Panc1 (cell line): ENCODE data around the gene SEMA4F. TPM values are rescaled to one million over a fixed set of nuclear protein-coding genes. Genes with fewer than 3 reads are reported as not detected.

Experiments
- ATAC-seq: fragments of 200-7000 bp; cut with Tn5 transposase; 2 replicates; pipeline ENCODE4 v1.9.1; 2020; ENCODE audit warnings: mild to moderate bottlenecking, moderate library complexity
- BruUV-seq: library from RNA; stranded (reverse); fragments of 400-500 nt; replicated peaks from 2 replicates; lab custom pipeline; 2021; lab: Mats Ljungman, UMichigan
- CTCF ChIA-PET: fragments of 300-600 bp; sonication (Branson Sonifier 250); formaldehyde crosslinking; loops from one replicate; lab custom pipeline; 2022; ENCODE audit warnings: antibody characterized with exemption; lab: Charles Lee
- POLR2A ChIA-PET: fragments of 300-600 bp; sonication (Branson Sonifier 250); formaldehyde crosslinking; loops from one replicate; lab custom pipeline; 2022; ENCODE audit warnings: antibody characterized with exemption; lab: Charles Lee
- DNase-seq: peaks from one replicate; pipeline ENCODE4 v3.0.0-alpha.2; 2010; ENCODE audit warnings: low read depth, low spot score
- H3K27ac ChIP-seq: 2 replicates; pipeline ENCODE4 v1.5.1; 2011; ENCODE audit warnings: mild to moderate bottlenecking, low read length, inconsistent platforms
- H3K27me3 ChIP-seq: fragments of 200-500 bp; sonication (Bioruptor generic); 2 replicates; pipeline ENCODE4 v1.6.0; 2014; ENCODE audit warnings: low read length, inconsistent platforms; ENCODE audit not compliant: control insufficient read depth, insufficient read depth
- H3K36me3 ChIP-seq: fragments of 200-500 bp; sonication (Bioruptor generic); 2 replicates; pipeline ENCODE4 v1.5.1; 2014; ENCODE audit warnings: inconsistent platforms, mild to moderate bottlenecking, low read length, moderate library complexity; ENCODE audit not compliant: control insufficient read depth, insufficient read depth
- H3K4me1 ChIP-seq: 2 replicates; pipeline ENCODE4 v1.5.1; 2011; ENCODE audit warnings: inconsistent platforms, mild to moderate bottlenecking, low read length, moderate library complexity; ENCODE audit not compliant: control insufficient read depth, insufficient read depth
- H3K4me3 ChIP-seq, 2 experiments: 2 replicates each; pipeline ENCODE4 v1.5.1; 2011 to 2012; ENCODE audit warnings: low read depth in 2 of 2, low read length in 2 of 2, mild to moderate bottlenecking in 2 of 2, inconsistent platforms in 1 of 2, moderate library complexity in 1 of 2
- H3K9me3 ChIP-seq: fragments of 200-500 bp; sonication (Bioruptor generic); 2 replicates; pipeline ENCODE4 v1.5.1; 2014; ENCODE audit warnings: low read depth, mild to moderate bottlenecking, inconsistent platforms, low read length, moderate library complexity; ENCODE audit not compliant: control insufficient read depth, insufficient read depth
- CTCF ChIP-seq: fragments of 450-650 bp; IDR thresholded peaks from 2 replicates; pipeline ENCODE4 v1.5.1; 2017; ENCODE audit warnings: mild to moderate bottlenecking
- POLR2AphosphoS5 ChIP-seq: IDR thresholded peaks from 2 replicates; pipeline ENCODE4 v1.6.1; 2012; ENCODE audit warnings: mild to moderate bottlenecking, low read depth, low read length, moderate library complexity
- REST ChIP-seq, 2 experiments: IDR thresholded peaks; 2 replicates each; pipeline ENCODE4 v1.6.1; 2011 to 2012; ENCODE audit warnings: low read depth in 2 of 2, control low read depth in 1 of 2, low read length in 1 of 2, mild to moderate bottlenecking in 1 of 2, moderate library complexity in 1 of 2; ENCODE audit not compliant: insufficient read depth in 1 of 2
- SIN3A ChIP-seq: IDR thresholded peaks from 2 replicates; pipeline ENCODE4 v1.6.1; 2012; ENCODE audit warnings: low read depth, mild to moderate bottlenecking, low read length, moderate library complexity, borderline replicate concordance; ENCODE audit not compliant: insufficient read depth
- TCF7L2 ChIP-seq: IDR thresholded peaks from 2 replicates; pipeline ENCODE4 v1.6.1; 2011; ENCODE audit warnings: mild to moderate bottlenecking, low read depth, low read length, inconsistent platforms
- in situ Hi-C: cut with HindIII; loops from 2 replicates; pipeline ENCODE4 v1.10.0; 2016; ENCODE audit warnings: low sequenced_read_pairs, low pct_unique_long_range_greater_than_20kb
- intact Hi-C: fragments of 100-400 bp; cut with micrococcal nuclease; formaldehyde crosslinking; loops from one replicate; pipeline ENCODE4 v1.10.0; 2022; ENCODE audit not compliant: unreplicated experiment
- total RNA-seq: library from RNA; stranded (reverse); gene quantifications from one replicate; pipeline ENCODE4 v1.2.1, GENCODE V29; 2021; ENCODE audit not compliant: unreplicated experiment

SEMA4F gene
- total RNA-seq, 1 experiment from 2014 or later, result 13.3 TPM

- intact Hi-C loops (no loop called here), in situ Hi-C loops (no loop called here)
- H3K4me1 ChIP-seq, result no peaks in the 10 kb centered on the region
- ChIA-PET POLR2A (no interaction called here), CTCF (interaction anchor here (0.6 kb wide), 1 partner anchor 47 kb away, joined by 3 read pairs; no protein-coding TSS in a partner anchor)
- no peak for DNase-seq
- H3K36me3 ChIP-seq, result no peaks in the 10 kb centered on the region
- TF ChIP-seq TCF7L2 (no peak), CTCF (no peak)
- no peak for ATAC-seq
- no peaks in the 10 kb centered on the region for H3K9me3 ChIP-seq
- no TSS peak for BruUV-seq
- no peaks in the 10 kb centered on the region for H3K27me3 ChIP-seq
- no peak overlapping the region for H3K4me3 ChIP-seq
- no peak overlapping the region for H3K27ac ChIP-seq
Measured at GRCh38 chr2:74670263-74670662, 16.2 kb downstream of the SEMA4F start.

DNA sequence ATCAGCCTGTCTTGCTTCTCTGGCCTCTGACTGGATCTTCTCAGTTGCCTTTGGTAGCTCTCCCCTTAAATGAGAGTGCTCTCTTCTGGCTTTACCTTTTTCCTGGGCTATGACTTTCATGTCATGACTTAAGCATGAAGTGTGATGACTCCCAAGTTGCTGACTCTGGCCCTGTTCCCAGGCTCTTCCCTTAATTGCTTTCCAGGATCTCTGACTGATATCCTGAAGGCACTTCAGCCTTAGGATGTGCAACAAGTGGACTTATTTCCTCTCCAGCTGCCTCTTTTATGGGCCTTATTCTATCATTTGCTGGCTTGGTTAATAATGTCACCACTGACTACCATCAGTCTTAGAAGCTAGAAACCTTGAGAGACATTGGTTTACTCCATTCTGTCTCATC lies 17.4 kb downstream of the SEMA4F start:
- POLR2A ChIA-PET, result no interaction called here
- H3K9me3 ChIP-seq, result no peaks in the 10 kb centered on the region
- intact Hi-C loops, result no loop called here
- no peaks in the 10 kb centered on the region for H3K27me3 ChIP-seq
- H3K36me3 ChIP-seq, result no peaks in the 10 kb centered on the region
- H3K27ac ChIP-seq, result no peak overlapping the region
- no TSS peak for BruUV-seq
- ATAC-seq (no peak), DNase-seq (no peak)
- no peak overlapping the region for H3K4me3 ChIP-seq
- in situ Hi-C loops, result no loop called here
- CTCF ChIA-PET, result no interaction called here
- no peaks in the 10 kb centered on the region for H3K4me1 ChIP-seq
- no peak for TF ChIP-seq CTCF
- TF ChIP-seq REST (IDR thresholded peaks at IDR 0.05; ENCODE audit: insufficient read depth in 1 of 2, low read depth in 2 of 2, low read length in 1 of 2), result no peak
- no peak for TF ChIP-seq POLR2AphosphoS5
- TF ChIP-seq SIN3A, result no peak
- no peak for TF ChIP-seq TCF7L2
